SK-N-SH (cell line): ENCODE data around the gene PTPRK. TPM values are rescaled to one million over a fixed set of nuclear protein-coding genes. Genes with fewer than 3 reads are reported as not detected.

ENCODE experiments used
- CTCF ChIA-PET: fragments of 300-600, 350-600 bp; formaldehyde crosslinking; extraction: SDS; loops from one replicate; lab custom pipeline; 2021; lab: Yijun Ruan, JAX
- POLR2A ChIA-PET: fragments of 350-600 bp; sonication (Branson Sonifier 250); formaldehyde crosslinking; extraction: SDS; loops from one replicate; lab custom pipeline; 2020; ENCODE audit warnings: antibody characterized with exemption, inconsistent platforms; lab: Yijun Ruan, JAX
- DNase-seq: peaks from one replicate; pipeline ENCODE4 v3.0.0; 2012
- H2AFZ ChIP-seq: fragments of 200-600 bp; sonication (generic); 2 replicates; pipeline ENCODE4 v1.8.1; 2016; ENCODE audit warnings: antibody characterized with exemption, mild to moderate bottlenecking, low read depth
- H3F3A ChIP-seq: fragments of 200-600 bp; sonication (generic); replicated peaks from 2 replicates; pipeline ENCODE3; 2016; ENCODE audit warnings: antibody characterized with exemption, mild to moderate bottlenecking; ENCODE audit not compliant: insufficient read depth
- H3K27ac ChIP-seq, 2 experiments: fragments of 200-500 bp in 1 of 2; fragments of 200-600 bp in 1 of 2; sonication (Bioruptor generic) in 1 of 2; sonication (generic), shearing (Covaris generic) in 1 of 2; 2 replicates each; pipeline versions ENCODE4 v1.5.1 to v1.6.1; 2014 to 2016; ENCODE audit warnings: low read depth in 2 of 2, inconsistent platforms in 1 of 2, low read length in 1 of 2, mild to moderate bottlenecking in 1 of 2, mixed read lengths in 1 of 2
- H3K27me3 ChIP-seq: fragments of 200-600 bp; sonication (generic), shearing (Covaris generic); 2 replicates; pipeline ENCODE4 v1.6.1; 2016; ENCODE audit warnings: mixed run types; ENCODE audit not compliant: insufficient read depth
- H3K36me3 ChIP-seq, 2 experiments: fragments of 200-500 bp in 1 of 2; fragments of 200-600 bp in 1 of 2; sonication (Bioruptor generic) in 1 of 2; sonication (generic) in 1 of 2; replicated peaks in 1 of 2; 2 replicates each; pipeline versions ENCODE3 to v1.5.1; 2014 to 2016; ENCODE audit warnings: low read length in 1 of 2, mild to moderate bottlenecking in 1 of 2; ENCODE audit not compliant: insufficient read depth in 2 of 2, control insufficient read depth in 1 of 2
- H3K4me1 ChIP-seq, 2 experiments: fragments of 200-500 bp in 1 of 2; fragments of 200-600 bp in 1 of 2; sonication (Bioruptor generic) in 1 of 2; sonication (generic), shearing (Covaris generic) in 1 of 2; 2 replicates each; pipeline versions ENCODE4 v1.5.1 to v1.6.1; 2014 to 2016; ENCODE audit warnings: low read depth in 1 of 2, low read length in 1 of 2, mixed run types in 1 of 2; ENCODE audit not compliant: insufficient read depth in 2 of 2, control insufficient read depth in 1 of 2
- H3K4me2 ChIP-seq: fragments of 200-600 bp; sonication (generic), shearing (Covaris generic); 2 replicates; pipeline ENCODE4 v1.6.1; 2017; ENCODE audit warnings: mixed run types
- H3K4me3 ChIP-seq, 2 experiments: fragments of 200-500 bp in 1 of 2; fragments of 200-600 bp in 1 of 2; sonication (Bioruptor generic) in 1 of 2; sonication (generic), shearing (Covaris generic) in 1 of 2; 2 replicates each; pipeline versions ENCODE4 v1.5.1 to v1.8.1; 2014 to 2016; ENCODE audit warnings: low read depth in 2 of 2, inconsistent platforms in 1 of 2, low read length in 1 of 2, mild to moderate bottlenecking in 1 of 2, mixed read lengths in 1 of 2, moderate library complexity in 1 of 2
- H3K79me2 ChIP-seq: fragments of 200-600 bp; sonication (generic); 2 replicates; pipeline ENCODE4 v1.8.1; 2017; ENCODE audit warnings: mild to moderate bottlenecking; ENCODE audit not compliant: insufficient read depth
- H3K9ac ChIP-seq: fragments of 200-600 bp; sonication (generic); 2 replicates; pipeline ENCODE4 v1.6.1; 2017; ENCODE audit warnings: mixed run types
- H3K9me2 ChIP-seq: fragments of 200-600 bp; sonication (generic); 2 replicates; pipeline ENCODE4 v1.6.1; 2017; ENCODE audit warnings: mixed run types
- H3K9me3 ChIP-seq: fragments of 200-600 bp; sonication (generic); 2 replicates; pipeline ENCODE4 v1.6.1; 2017; ENCODE audit warnings: mixed run types, mild to moderate bottlenecking, moderate library complexity
- H4K20me1 ChIP-seq: fragments of 200-600 bp; sonication (generic); 2 replicates; pipeline ENCODE4 v1.6.1; 2017; ENCODE audit warnings: mild to moderate bottlenecking, mixed run types; ENCODE audit not compliant: insufficient read depth
- CHD2 ChIP-seq: fragments of 150-350 bp; IDR thresholded peaks from 2 replicates; pipeline ENCODE4 v1.6.1; 2018; ENCODE audit warnings: low read length; ENCODE audit not compliant: partially characterized antibody
- CTCF ChIP-seq: fragments of 200-600 bp; sonication (generic); IDR thresholded peaks from 2 replicates; pipeline ENCODE4 v1.6.1; 2017; ENCODE audit warnings: antibody characterized with exemption, mild to moderate bottlenecking, moderate library complexity
- EP300 ChIP-seq, 2 experiments: IDR thresholded peaks; 2 replicates each; pipeline versions ENCODE4 v1.4.0 to v1.6.1; 2012; ENCODE audit warnings: borderline replicate concordance in 1 of 2, low read depth in 1 of 2, low read length in 1 of 2
- EZH2phosphoT487 ChIP-seq: fragments of 200-600 bp; sonication (generic); IDR thresholded peaks from 2 replicates; pipeline ENCODE4 v1.6.1; 2017; ENCODE audit warnings: low read depth, mixed run types, mild to moderate bottlenecking, antibody characterized with exemption, moderate library complexity, borderline replicate concordance
- FOXM1 ChIP-seq: IDR thresholded peaks from 2 replicates; pipeline ENCODE4 v1.4.0; 2012; ENCODE audit warnings: low read depth, mild to moderate bottlenecking
- GABPA ChIP-seq: IDR thresholded peaks from 2 replicates; pipeline ENCODE4 v1.4.0; 2012; ENCODE audit warnings: low read depth, mild to moderate bottlenecking
- JUND ChIP-seq: IDR thresholded peaks from 2 replicates; pipeline ENCODE4 v1.4.0; 2012
- NFIC ChIP-seq: IDR thresholded peaks from 2 replicates; pipeline ENCODE4 v1.4.0; 2012; ENCODE audit warnings: borderline replicate concordance
- PBX3 ChIP-seq: IDR thresholded peaks from 2 replicates; pipeline ENCODE4; 2012
- RAD21 ChIP-seq: IDR thresholded peaks from 2 replicates; pipeline ENCODE4 v1.6.1; 2012; ENCODE audit warnings: mild to moderate bottlenecking, low read length
- RCOR1 ChIP-seq: fragments of 150-350 bp; IDR thresholded peaks from 2 replicates; pipeline ENCODE4 v1.6.1; 2017; ENCODE audit warnings: antibody characterized with exemption, low read length
- RXRA ChIP-seq: IDR thresholded peaks from 2 replicates; pipeline ENCODE4 v1.4.0; 2012; ENCODE audit warnings: low read depth, mild to moderate bottlenecking, borderline replicate concordance
- SIN3A ChIP-seq: IDR thresholded peaks from 2 replicates; pipeline ENCODE4 v1.6.1; 2012; ENCODE audit warnings: low read depth, mild to moderate bottlenecking, low read length, moderate library complexity, borderline replicate concordance
- SMC3 ChIP-seq: IDR thresholded peaks from 2 replicates; pipeline ENCODE4 v1.6.1; 2012; ENCODE audit warnings: low read depth, low read length, improper control_type of control experiment
- TAF1 ChIP-seq: IDR thresholded peaks from 2 replicates; pipeline ENCODE4 v1.6.1; 2012; ENCODE audit warnings: low read depth, mild to moderate bottlenecking, low read length, moderate library complexity, borderline replicate concordance
- TCF12 ChIP-seq: IDR thresholded peaks from 2 replicates; pipeline ENCODE4 v1.4.0; 2012
- TEAD4 ChIP-seq: IDR thresholded peaks from 2 replicates; pipeline ENCODE4 v1.4.0; 2012; ENCODE audit warnings: mild to moderate bottlenecking, borderline replicate concordance; ENCODE audit not compliant: insufficient read depth
- WGBS: methylation state at CpG from one replicate; pipeline ENCODE4 v1.1.6; 2017; ENCODE audit warnings: low lambda C conversion rate; 5-methylcytosine and 5-hydroxymethylcytosine counted together
- polyA plus RNA-seq, 3 experiments: library from polyadenylated mRNA; depleted of rRNA; stranded (reverse); fragments of >200 nt; gene quantifications; 2 replicates each; pipeline ENCODE4 v1.2.3, GENCODE V29; 2012
- TF ChIP-seq, protein P1 (sequence below): IDR thresholded peaks from 2 replicates; pipeline ENCODE4 v1.4.0; 2012; ENCODE audit warnings: low read depth, borderline replicate concordance
- TF ChIP-seq, protein P2 (sequence below): fragments of 150-350 bp; IDR thresholded peaks from 2 replicates; pipeline ENCODE4 v1.6.1; 2016; ENCODE audit warnings: mild to moderate bottlenecking, low read depth, low read length
- TF ChIP-seq, protein P3 (sequence below): IDR thresholded peaks from 2 replicates; pipeline ENCODE4 v1.4.0; 2012; ENCODE audit warnings: low read depth

The PTPRK gene
- polyA plus RNA-seq, 1 of the 3 experiments (the other 2 are of a cell fraction) = 9.5 TPM

GRCh38 chr6:128067446-128068118 is 452.8 kb downstream of the PTPRK start:
- Histone ChIP-seq H3K4me2 (no peak overlapping the region), H3K4me3 (no peak overlapping the region), H3K4me1 (no peaks in the 10 kb centered on the region), H3K27me3 (no peaks in the 10 kb centered on the region), H3K9ac (no peak overlapping the region), H4K20me1 (no peaks in the 10 kb centered on the region), H3F3A (peaks cover 3% of the 10 kb centered on the region), H3K9me2 (no peaks in the 10 kb centered on the region), H3K27ac (no peak overlapping the region), H3K36me3 (peaks cover 4% of the 10 kb centered on the region in 2 experiments), H2AFZ (no peak overlapping the region), H3K79me2 (no peaks in the 10 kb centered on the region), H3K9me3 (no peaks in the 10 kb centered on the region)
- ChIA-PET POLR2A (no interaction called here), CTCF (no interaction called here)
- no peak for DNase-seq
- 90% methylated on average over 11 of the region's 11 CpGs for WGBS
- TF ChIP-seq RXRA = no peak
- no peak for TF ChIP-seq PBX3
- no peak for TF ChIP-seq CHD2
- TF ChIP-seq SIN3A = no peak
- TF ChIP-seq, protein P1, sequence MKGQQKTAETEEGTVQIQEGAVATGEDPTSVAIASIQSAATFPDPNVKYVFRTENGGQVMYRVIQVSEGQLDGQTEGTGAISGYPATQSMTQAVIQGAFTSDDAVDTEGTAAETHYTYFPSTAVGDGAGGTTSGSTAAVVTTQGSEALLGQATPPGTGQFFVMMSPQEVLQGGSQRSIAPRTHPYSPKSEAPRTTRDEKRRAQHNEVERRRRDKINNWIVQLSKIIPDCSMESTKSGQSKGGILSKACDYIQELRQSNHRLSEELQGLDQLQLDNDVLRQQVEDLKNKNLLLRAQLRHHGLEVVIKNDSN = no peak
- no peak for TF ChIP-seq SMC3
- no peak for TF ChIP-seq GABPA
- no peak for TF ChIP-seq JUND

DNA sequence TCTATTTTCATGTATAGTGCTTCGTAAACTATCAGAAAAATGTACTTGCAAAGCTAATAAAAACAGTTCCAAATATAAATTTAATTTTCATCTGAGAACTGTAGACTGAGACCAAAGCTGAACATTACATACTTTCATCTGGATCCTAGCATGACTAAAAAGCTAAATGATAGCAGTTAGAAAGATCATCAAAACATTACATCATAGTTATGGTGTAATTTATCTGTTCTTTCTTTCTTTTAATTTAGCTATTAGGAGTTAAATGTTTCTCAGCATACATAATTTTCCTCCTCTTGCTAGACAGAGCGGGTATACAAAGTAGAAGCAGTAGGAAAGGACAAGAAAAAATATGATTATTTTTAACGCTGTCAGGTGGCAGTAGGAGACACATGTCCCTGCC is 455.3 kb downstream of the PTPRK start:
- Histone ChIP-seq H3K9me2 (no peaks in the 10 kb centered on the region), H3K9me3 (no peaks in the 10 kb centered on the region)
- TF ChIP-seq FOXM1 (no peak), RXRA (no peak), TCF12 (no peak), CTCF (no peak), NFIC (no peak), RAD21 (no peak), EP300 (IDR thresholded peaks at IDR 0.05; ENCODE audit: borderline replicate concordance in 1 of 2, low read depth in 1 of 2, low read length in 1 of 2) (no peak), JUND (no peak), RCOR1 (no peak), TAF1 (no peak), CHD2 (no peak), GABPA (no peak), EZH2phosphoT487 (no peak), TEAD4 (no peak)
- TF ChIP-seq, protein P2, sequence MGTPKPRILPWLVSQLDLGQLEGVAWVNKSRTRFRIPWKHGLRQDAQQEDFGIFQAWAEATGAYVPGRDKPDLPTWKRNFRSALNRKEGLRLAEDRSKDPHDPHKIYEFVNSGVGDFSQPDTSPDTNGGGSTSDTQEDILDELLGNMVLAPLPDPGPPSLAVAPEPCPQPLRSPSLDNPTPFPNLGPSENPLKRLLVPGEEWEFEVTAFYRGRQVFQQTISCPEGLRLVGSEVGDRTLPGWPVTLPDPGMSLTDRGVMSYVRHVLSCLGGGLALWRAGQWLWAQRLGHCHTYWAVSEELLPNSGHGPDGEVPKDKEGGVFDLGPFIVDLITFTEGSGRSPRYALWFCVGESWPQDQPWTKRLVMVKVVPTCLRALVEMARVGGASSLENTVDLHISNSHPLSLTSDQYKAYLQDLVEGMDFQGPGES = no peak
- TF ChIP-seq, protein P3, sequence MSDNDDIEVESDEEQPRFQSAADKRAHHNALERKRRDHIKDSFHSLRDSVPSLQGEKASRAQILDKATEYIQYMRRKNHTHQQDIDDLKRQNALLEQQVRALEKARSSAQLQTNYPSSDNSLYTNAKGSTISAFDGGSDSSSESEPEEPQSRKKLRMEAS = no peak
- TF ChIP-seq, all 33 proteins: peak for 0
- no peak overlapping the region for H3K9ac ChIP-seq
- no peak overlapping the region for H3K27ac ChIP-seq
- H3K4me2 ChIP-seq = no peak overlapping the region
- no peaks in the 10 kb centered on the region for H4K20me1 ChIP-seq
- H3F3A ChIP-seq = no peaks in the 10 kb centered on the region
- POLR2A ChIA-PET = no interaction called here
- H3K27me3 ChIP-seq = no peaks in the 10 kb centered on the region
- peaks cover 4 to 7% of the 10 kb centered on the region in 2 experiments for H3K36me3 ChIP-seq
- no peak overlapping the region for H2AFZ ChIP-seq
- no peaks in the 10 kb centered on the region for H3K79me2 ChIP-seq
- H3K4me3 ChIP-seq = no peak overlapping the region
- CTCF ChIA-PET = interaction anchor here (0.7 kb wide), 1 partner anchor 13 kb away, joined by 3 read pairs; no protein-coding TSS in a partner anchor
- WGBS = 92% methylated on average over 3 of the region's 3 CpGs
- H3K4me1 ChIP-seq = no peaks in the 10 kb centered on the region
- no peak for DNase-seq
